CD4-positive, alpha-beta T cell treated with Interleukin-17A for 1 hour (primary cell): Measurements from ENCODE around the gene ATP6V0A1.
A peak's percentile ranks its signal among the peaks of the same experiment; 100 is the strongest.
"Not testable (repeated sequence)": the region's sequence is repeated elsewhere in the genome, so short reads cannot be mapped to it uniquely, and the experiment has no call there.

Experiments
- DNase-seq: peaks from one replicate; pipeline ENCODE4 v3.0.0-alpha.2; 2020

Gene ATP6V0A1

GRCh38 chr17:42520540-42520951 is 61.9 kb downstream of the ATP6V0A1 start:
- peak; percentile 25 for DNase-seq

- no peak for DNase-seq
Observed at GRCh38 chr17:42521036-42521435, 62.4 kb downstream of the ATP6V0A1 start.

- DNase-seq = no peak
Observed at GRCh38 chr17:42521666-42522262, 63.1 kb downstream of the ATP6V0A1 start.

- DNase-seq = no peak
Observed at GRCh38 chr17:42522263-42522790, 63.6 kb downstream of the ATP6V0A1 start.

GRCh38 chr17:42522798-42523278 is 64.2 kb downstream of the ATP6V0A1 start:
- DNase-seq = no peak

GRCh38 chr17:42525221-42525620 is 66.5 kb downstream of the ATP6V0A1 start:
- no peak for DNase-seq

GRCh38 chr17:42526031-42526444 is 67.4 kb downstream of the ATP6V0A1 start:
- no peak for DNase-seq

- no peak for DNase-seq
Observed at GRCh38 chr17:42527932-42528331, 69.3 kb downstream of the ATP6V0A1 start.

- DNase-seq = no peak
Observed at GRCh38 chr17:42529061-42529460, 70.4 kb downstream of the ATP6V0A1 start.

- DNase-seq = no peak
Observed at GRCh38 chr17:42530952-42531454, 72.3 kb downstream of the ATP6V0A1 start.

- peak; percentile 57 for DNase-seq
Observed at GRCh38 chr17:42531455-42532354, 73.0 kb downstream of the ATP6V0A1 start.

GRCh38 chr17:42535155-42536047 is 76.7 kb downstream of the ATP6V0A1 start:
- no peak for DNase-seq

- peak; percentile 81 for DNase-seq
Observed at GRCh38 chr17:42536048-42536371, 77.3 kb downstream of the ATP6V0A1 start, which contains the start of gene NAGLU. TSS of gene NAGLU (plus strand) at chr17:42536241. CDS start at chr17:42536273, 32 bp downstream.

GRCh38 chr17:42536372-42537155 is 77.9 kb downstream of the ATP6V0A1 start:
- DNase-seq = peak; percentile 67

GRCh38 chr17:42537156-42537805 is 78.6 kb downstream of the ATP6V0A1 start:
- no peak for DNase-seq

GRCh38 chr17:42537826-42538451 is 79.3 kb downstream of the ATP6V0A1 start:
- DNase-seq = no peak

- DNase-seq = no peak
Observed at GRCh38 chr17:42538482-42538881, 79.8 kb downstream of the ATP6V0A1 start.

GRCh38 chr17:42540558-42540957 is 81.9 kb downstream of the ATP6V0A1 start:
- not testable (repeated sequence) for DNase-seq

- no peak for DNase-seq
Observed at GRCh38 chr17:42541041-42541833, 82.6 kb downstream of the ATP6V0A1 start.
